HepG2 (cell line): Measurements from ENCODE around the gene SAMD4B. TPM values are rescaled to one million over a fixed set of nuclear protein-coding genes. Genes with fewer than 3 reads are reported as not detected.

Experiments
- ATAC-seq: fragments of 200-7000 bp; cut with Tn5 transposase; 3 replicates; pipeline ENCODE4 v1.9.1; 2020; ENCODE audit warnings: mild to moderate bottlenecking, moderate library complexity
- BruUV-seq: library from RNA; stranded (reverse); fragments of 400-500 nt; replicated peaks from 2 replicates; lab custom pipeline; 2021; lab: Mats Ljungman, UMichigan
- CTCF ChIA-PET: fragments of 300-600 bp; formaldehyde crosslinking; extraction: SDS; loops from one replicate; lab custom pipeline; 2021; ENCODE audit warnings: low total read pairs, inconsistent platforms, low intra/inter-chr PET ratio; lab: Yijun Ruan, JAX
- POLR2A ChIA-PET: fragments of 350-600 bp; sonication (Branson Sonifier 250); formaldehyde crosslinking; loops from one replicate; lab custom pipeline; 2020; ENCODE audit warnings: antibody characterized with exemption, inconsistent platforms; lab: Yijun Ruan, JAX
- DNase-seq: peaks from one replicate; pipeline ENCODE4 v3.0.0-alpha.2; 2015; ENCODE audit warnings: low spot score
- FAIRE-seq: peaks from 3 replicates; lab custom pipeline; 2011; peaks lifted over from hg19 to GRCh38; lab: Jason Lieb, UNC
- H2AFZ ChIP-seq: one replicate; pipeline ENCODE4 v1.6.1; 2011; ENCODE audit warnings: low read length, inconsistent platforms
- H3K27ac ChIP-seq: fragments of 300-600 bp; 3 replicates; pipeline ENCODE4 v1.8.0; 2011; ENCODE audit warnings: mixed run types, mild to moderate bottlenecking, mixed read lengths, low read length, inconsistent platforms; ENCODE audit not compliant: insufficient read depth; ENCODE audit errors: extremely low read length
- H3K27me3 ChIP-seq, 2 experiments: fragments of 200-600 bp in 1 of 2; 2 replicates in 1 of 2; 3 replicates in 1 of 2; pipeline versions ENCODE4 v1.6.0 to v1.8.0; 2011; ENCODE audit warnings: low read length in 2 of 2, mild to moderate bottlenecking in 2 of 2, moderate library complexity in 2 of 2, inconsistent platforms in 1 of 2; ENCODE audit not compliant: insufficient read depth in 2 of 2, control insufficient read depth in 1 of 2
- H3K36me3 ChIP-seq, 2 experiments: fragments of 200-600 bp in 1 of 2; replicated peaks in 1 of 2; 2 replicates in 1 of 2; 3 replicates in 1 of 2; pipeline versions ENCODE4 v1.5.1 to v1.8.0; 2011; ENCODE audit warnings: low read length in 2 of 2, inconsistent platforms in 1 of 2; ENCODE audit not compliant: insufficient read depth in 2 of 2, control insufficient read depth in 1 of 2
- H3K4me1 ChIP-seq: 2 replicates; pipeline ENCODE4 v1.5.1; 2012; ENCODE audit warnings: low read length, inconsistent platforms; ENCODE audit not compliant: insufficient read depth
- H3K4me2 ChIP-seq: 2 replicates; pipeline ENCODE4 v1.6.0; 2011; ENCODE audit warnings: low read depth, low read length, inconsistent platforms
- H3K4me3 ChIP-seq, 3 experiments: fragments of 200-600 bp in 1 of 3; sonication (generic), shearing (Covaris generic) in 1 of 3; replicated peaks in 1 of 3; 2 replicates each; pipeline ENCODE4 v1.5.1; 2011 to 2016; ENCODE audit warnings: low read length in 3 of 3, inconsistent platforms in 2 of 3, low read depth in 2 of 3, mild to moderate bottlenecking in 2 of 3, control low read depth in 1 of 3, mixed read lengths in 1 of 3; ENCODE audit not compliant: insufficient read depth in 1 of 3
- H3K79me2 ChIP-seq: one replicate; pipeline ENCODE4 v1.6.1; 2011; ENCODE audit warnings: low read length, inconsistent platforms; ENCODE audit not compliant: insufficient read depth
- H3K9ac ChIP-seq: 2 replicates; pipeline ENCODE4 v1.6.0; 2011; ENCODE audit warnings: mild to moderate bottlenecking, low read depth, low read length, inconsistent platforms; ENCODE audit not compliant: insufficient read depth
- H3K9me3 ChIP-seq: 2 replicates; pipeline ENCODE4 v1.5.1; 2012; ENCODE audit warnings: mild to moderate bottlenecking, low read length
- H4K20me1 ChIP-seq: 2 replicates; pipeline ENCODE4 v1.6.0; 2011; ENCODE audit warnings: inconsistent platforms, mild to moderate bottlenecking, low read length, moderate library complexity; ENCODE audit not compliant: insufficient read depth
- BHLHE40 ChIP-seq: IDR thresholded peaks from 2 replicates; pipeline ENCODE4 v1.6.1; 2011; ENCODE audit warnings: low read length, improper control_type of control experiment
- CEBPB ChIP-seq: IDR thresholded peaks from 2 replicates; pipeline ENCODE4 v1.6.1; 2011; ENCODE audit warnings: low read depth, low read length, improper control_type of control experiment, borderline replicate concordance
- HCFC1 ChIP-seq: fragments of 150-350 bp; IDR thresholded peaks from 2 replicates; pipeline ENCODE4 v1.6.1; 2014; ENCODE audit warnings: low read depth, low read length
- HNF4A ChIP-seq: sonication (generic); formaldehyde crosslinking; IDR thresholded peaks from 2 replicates; pipeline ENCODE4 v1.4.0; 2020; ENCODE audit warnings: missing genetic modification reagents
- KDM5B ChIP-seq: sonication (generic); formaldehyde crosslinking; IDR thresholded peaks from 2 replicates; pipeline ENCODE4 v1.4.0; 2020; ENCODE audit warnings: missing genetic modification reagents, mild to moderate bottlenecking, borderline replicate concordance
- MIER2 ChIP-seq: IDR thresholded peaks from 2 replicates; pipeline ENCODE4 v1.6.1; 2016; ENCODE audit warnings: missing biosample characterization, missing genetic modification reagents
- PHB2 ChIP-seq: fragments of 450-650 bp; IDR thresholded peaks from 2 replicates; pipeline ENCODE4 v1.6.1; 2018; ENCODE audit not compliant: partially characterized antibody
- SSRP1 ChIP-seq: IDR thresholded peaks from 2 replicates; pipeline ENCODE4 v1.6.1; 2016; ENCODE audit warnings: control low read depth
- ZBTB21 ChIP-seq: sonication (generic); formaldehyde crosslinking; IDR thresholded peaks from 2 replicates; pipeline ENCODE4 v1.4.0; 2020; ENCODE audit warnings: missing genetic modification reagents
- ZEB1 ChIP-seq: IDR thresholded peaks from 2 replicates; pipeline ENCODE4 v1.6.1; 2012; ENCODE audit warnings: mild to moderate bottlenecking, low read depth, inconsistent platforms; ENCODE audit not compliant: insufficient replicate concordance
- WGBS: methylation state at CpG from one replicate; pipeline ENCODE4 v1.1.6; 2017; ENCODE audit warnings: low lambda C conversion rate; 5-methylcytosine and 5-hydroxymethylcytosine counted together
- in situ Hi-C: cut with HindIII; loops from 2 replicates; pipeline ENCODE4 v1.10.0; 2017; ENCODE audit warnings: low pct_unique_long_range_greater_than_20kb; ENCODE audit not compliant: extremely low pct_ligation_motif_present
- intact Hi-C: fragments of 100-400 bp; cut with micrococcal nuclease; formaldehyde crosslinking; loops from one replicate; pipeline ENCODE4 v1.10.0; 2022; ENCODE audit not compliant: unreplicated experiment
- polyA plus RNA-seq, 8 experiments: library from polyadenylated mRNA; depleted of rRNA in 3 of 8; stranded (reverse) in 7 of 8; unstranded in 1 of 8; fragments of >200 nt; fragmentation: Illumina TruSeq in 4 of 8; extraction: Trizol in 4 of 8; gene quantifications; 2 replicates each; pipeline versions ENCODE4 v1.2.1 to v1.2.3, GENCODE V29; 2011 to 2016; ENCODE audit warnings: low read depth in 4 of 8, missing spikeins in 1 of 8, mixed read lengths in 1 of 8; ENCODE audit not compliant: insufficient read depth in 1 of 8
- total RNA-seq, 5 experiments: library from RNA; depleted of rRNA; stranded (reverse); fragments of >200 nt; fragmentation: Illumina TruSeq; extraction: Trizol; gene quantifications; 2 replicates each; pipeline ENCODE4 v1.2.3, GENCODE V29; 2016; ENCODE audit warnings: low read depth in 1 of 5
- TF ChIP-seq, protein P1 (sequence below): IDR thresholded peaks from 2 replicates; pipeline ENCODE4 v1.6.1; 2016; ENCODE audit warnings: missing biosample characterization, missing genetic modification reagents, low read depth
- TF ChIP-seq, protein P2 (sequence below): sonication (generic); formaldehyde crosslinking; IDR thresholded peaks from 2 replicates; pipeline ENCODE4 v1.4.0; 2020; ENCODE audit warnings: mild to moderate bottlenecking, missing genetic modification reagents
- TF ChIP-seq, protein P3 (sequence below): sonication (generic); formaldehyde crosslinking; conservative IDR thresholded peaks from 2 replicates; pipeline ENCODE4 v1.4.0; 2020; ENCODE audit warnings: missing genetic modification reagents
- TF ChIP-seq, protein P4 (sequence below): sonication (generic); formaldehyde crosslinking; IDR thresholded peaks from 2 replicates; pipeline ENCODE4 v1.4.0; 2020; ENCODE audit warnings: missing genetic modification reagents, mild to moderate bottlenecking, borderline replicate concordance

The SAMD4B gene
- total and polyA plus RNA-seq, 2 of the 13 experiments (the other 11 are each of a cell fraction or from before 2014, with no cell fraction given): 26.0 to 31.8 TPM

DNA sequence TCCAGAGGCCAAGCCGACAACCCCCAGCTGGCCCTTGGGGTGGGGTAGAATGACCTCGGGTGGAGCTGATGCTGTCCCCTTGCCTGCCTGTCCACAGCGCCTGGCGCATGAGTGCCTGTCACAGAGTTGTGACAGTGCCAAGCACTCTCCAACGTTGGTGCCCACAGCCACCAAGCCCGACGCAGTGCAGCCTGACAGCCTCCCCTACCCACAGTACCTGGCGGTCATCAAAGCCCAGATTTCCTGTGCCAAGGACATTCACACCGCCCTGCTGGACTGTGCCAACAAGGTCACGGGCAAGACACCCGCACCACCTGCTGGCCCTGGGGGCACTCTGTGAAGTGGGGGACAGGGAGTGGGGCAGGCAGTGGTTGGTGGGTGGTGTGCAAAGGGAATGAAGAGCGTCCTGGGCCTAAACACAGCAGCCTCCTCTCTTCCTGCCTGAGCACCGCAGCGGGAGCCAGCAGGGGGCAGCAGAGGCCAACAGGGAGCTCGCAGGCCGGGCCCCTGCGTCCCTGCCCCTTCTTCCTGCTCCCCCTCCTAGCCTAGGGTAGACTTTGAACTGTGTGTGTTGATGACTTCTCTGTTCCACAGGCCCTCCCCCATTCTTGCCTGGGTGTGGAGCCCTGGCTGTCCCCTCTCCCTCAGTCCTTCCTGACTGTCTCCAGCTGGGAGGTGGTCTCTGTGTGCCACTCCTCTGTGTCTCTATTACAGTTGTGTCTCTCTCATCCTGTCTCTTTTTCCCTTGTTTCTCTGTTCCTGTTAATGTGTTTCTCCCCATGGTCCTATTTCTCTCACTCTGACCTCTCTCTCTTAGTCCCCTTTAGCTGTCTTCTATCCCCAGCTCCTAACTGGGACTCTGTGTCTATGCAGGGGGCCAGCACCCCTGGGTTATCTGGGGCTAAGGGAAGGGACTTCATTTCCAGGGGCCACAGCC, 55.4 kb downstream of the SAMD4B start:
- Histone ChIP-seq H3K27me3 (no peaks in the 10 kb centered on the region), H3K9me3 (no peaks in the 10 kb centered on the region), H3K4me1 (peaks cover 59% of the 10 kb centered on the region), H3K9ac (peak overlapping the region; percentile 85), H3K4me3 (peak overlapping the region; percentile 29 to 57 (median 34)), H3K27ac (peak overlapping the region; percentile 98), H3K4me2 (peak overlapping the region; percentile 88), H3K79me2 (no peaks in the 10 kb centered on the region), H3K36me3 (peaks cover 2 to 11% of the 10 kb centered on the region in 2 experiments; a peak in 3 of 5 replicates), H2AFZ (no peak overlapping the region), H4K20me1 (no peaks in the 10 kb centered on the region)
- ChIA-PET CTCF (interaction anchor here (1.1 to 4.2 kb wide), 2 partner anchors 9 to 14 kb away, joined by 3 to 127 read pairs; partner anchors contain the start of gene PLEKHG2), POLR2A (interaction anchor here (0.5 to 3.4 kb wide), 13 partner anchors 10 to 1620 kb away, joined by 3 to 123 read pairs (median 10); partner anchors contain the start of genes EID2, EID2B, PLEKHG2 and RPS16)
- intact Hi-C loops (loop anchor here (1.0 kb wide), 2 partner anchors 7 to 14 kb away; no protein-coding TSS in a partner anchor), in situ Hi-C loops (no loop called here)
- FAIRE-seq: peak; percentile 92
- BruUV-seq: no TSS peak
- ATAC-seq: peak; percentile 72
- WGBS: 33% methylated on average over 8 of the region's 17 CpGs
- peak; percentile 95 for DNase-seq
- TF ChIP-seq, protein P1, sequence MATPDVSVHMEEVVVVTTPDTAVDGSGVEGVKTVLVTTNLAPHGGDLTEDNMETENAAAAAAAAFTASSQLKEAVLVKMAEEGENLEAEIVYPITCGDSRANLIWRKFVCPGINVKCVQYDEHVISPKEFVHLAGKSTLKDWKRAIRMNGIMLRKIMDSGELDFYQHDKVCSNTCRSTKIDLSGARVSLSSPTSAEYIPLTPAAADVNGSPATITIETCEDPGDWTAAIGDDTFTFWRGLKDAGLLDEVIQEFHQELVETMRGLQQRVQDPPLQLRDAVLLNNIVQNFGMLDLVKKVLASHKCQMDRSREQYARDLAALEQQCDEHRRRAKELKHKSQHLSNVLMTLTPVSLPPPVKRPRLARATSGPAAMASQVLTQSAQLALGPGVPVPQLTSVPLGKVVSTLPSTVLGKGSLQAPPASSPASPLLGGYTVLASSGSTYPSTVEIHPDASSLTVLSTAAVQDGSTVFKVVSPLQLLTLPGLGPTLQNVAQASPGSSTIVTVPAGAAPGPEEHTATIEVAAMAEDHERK (CRISPR knock-in tag): peak; percentile 52; the same call in 1 of the 2 replicates
- TF ChIP-seq, protein P2, sequence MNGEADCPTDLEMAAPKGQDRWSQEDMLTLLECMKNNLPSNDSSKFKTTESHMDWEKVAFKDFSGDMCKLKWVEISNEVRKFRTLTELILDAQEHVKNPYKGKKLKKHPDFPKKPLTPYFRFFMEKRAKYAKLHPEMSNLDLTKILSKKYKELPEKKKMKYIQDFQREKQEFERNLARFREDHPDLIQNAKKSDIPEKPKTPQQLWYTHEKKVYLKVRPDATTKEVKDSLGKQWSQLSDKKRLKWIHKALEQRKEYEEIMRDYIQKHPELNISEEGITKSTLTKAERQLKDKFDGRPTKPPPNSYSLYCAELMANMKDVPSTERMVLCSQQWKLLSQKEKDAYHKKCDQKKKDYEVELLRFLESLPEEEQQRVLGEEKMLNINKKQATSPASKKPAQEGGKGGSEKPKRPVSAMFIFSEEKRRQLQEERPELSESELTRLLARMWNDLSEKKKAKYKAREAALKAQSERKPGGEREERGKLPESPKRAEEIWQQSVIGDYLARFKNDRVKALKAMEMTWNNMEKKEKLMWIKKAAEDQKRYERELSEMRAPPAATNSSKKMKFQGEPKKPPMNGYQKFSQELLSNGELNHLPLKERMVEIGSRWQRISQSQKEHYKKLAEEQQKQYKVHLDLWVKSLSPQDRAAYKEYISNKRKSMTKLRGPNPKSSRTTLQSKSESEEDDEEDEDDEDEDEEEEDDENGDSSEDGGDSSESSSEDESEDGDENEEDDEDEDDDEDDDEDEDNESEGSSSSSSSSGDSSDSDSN: peak; percentile 65
- TF ChIP-seq BHLHE40: 0 out of 2 replicates have a peak, but pooled peaks have one; percentile 30
- TF ChIP-seq, protein P3, sequence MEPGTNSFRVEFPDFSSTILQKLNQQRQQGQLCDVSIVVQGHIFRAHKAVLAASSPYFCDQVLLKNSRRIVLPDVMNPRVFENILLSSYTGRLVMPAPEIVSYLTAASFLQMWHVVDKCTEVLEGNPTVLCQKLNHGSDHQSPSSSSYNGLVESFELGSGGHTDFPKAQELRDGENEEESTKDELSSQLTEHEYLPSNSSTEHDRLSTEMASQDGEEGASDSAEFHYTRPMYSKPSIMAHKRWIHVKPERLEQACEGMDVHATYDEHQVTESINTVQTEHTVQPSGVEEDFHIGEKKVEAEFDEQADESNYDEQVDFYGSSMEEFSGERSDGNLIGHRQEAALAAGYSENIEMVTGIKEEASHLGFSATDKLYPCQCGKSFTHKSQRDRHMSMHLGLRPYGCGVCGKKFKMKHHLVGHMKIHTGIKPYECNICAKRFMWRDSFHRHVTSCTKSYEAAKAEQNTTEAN (CRISPR knock-in tag): no peak
- TF ChIP-seq CEBPB: no peak
- TF ChIP-seq ZBTB21 (CRISPR knock-in tag): no peak
- no peak for TF ChIP-seq PHB2
- peak; percentile 65; the same call in 1 of the 2 replicates for TF ChIP-seq KDM5B (CRISPR knock-in tag)
- 0 out of 2 replicates have a peak, but pooled peaks have one; percentile 31 for TF ChIP-seq HCFC1
- TF ChIP-seq ZEB1: no peak
- TF ChIP-seq SSRP1 (CRISPR knock-in tag): peak; percentile 55; the same call in 1 of the 2 replicates
- TF ChIP-seq MIER2: peak; percentile 57; the same call in 1 of the 2 replicates
- peak; percentile 99 for TF ChIP-seq HNF4A (CRISPR knock-in tag)
- TF ChIP-seq, protein P4, sequence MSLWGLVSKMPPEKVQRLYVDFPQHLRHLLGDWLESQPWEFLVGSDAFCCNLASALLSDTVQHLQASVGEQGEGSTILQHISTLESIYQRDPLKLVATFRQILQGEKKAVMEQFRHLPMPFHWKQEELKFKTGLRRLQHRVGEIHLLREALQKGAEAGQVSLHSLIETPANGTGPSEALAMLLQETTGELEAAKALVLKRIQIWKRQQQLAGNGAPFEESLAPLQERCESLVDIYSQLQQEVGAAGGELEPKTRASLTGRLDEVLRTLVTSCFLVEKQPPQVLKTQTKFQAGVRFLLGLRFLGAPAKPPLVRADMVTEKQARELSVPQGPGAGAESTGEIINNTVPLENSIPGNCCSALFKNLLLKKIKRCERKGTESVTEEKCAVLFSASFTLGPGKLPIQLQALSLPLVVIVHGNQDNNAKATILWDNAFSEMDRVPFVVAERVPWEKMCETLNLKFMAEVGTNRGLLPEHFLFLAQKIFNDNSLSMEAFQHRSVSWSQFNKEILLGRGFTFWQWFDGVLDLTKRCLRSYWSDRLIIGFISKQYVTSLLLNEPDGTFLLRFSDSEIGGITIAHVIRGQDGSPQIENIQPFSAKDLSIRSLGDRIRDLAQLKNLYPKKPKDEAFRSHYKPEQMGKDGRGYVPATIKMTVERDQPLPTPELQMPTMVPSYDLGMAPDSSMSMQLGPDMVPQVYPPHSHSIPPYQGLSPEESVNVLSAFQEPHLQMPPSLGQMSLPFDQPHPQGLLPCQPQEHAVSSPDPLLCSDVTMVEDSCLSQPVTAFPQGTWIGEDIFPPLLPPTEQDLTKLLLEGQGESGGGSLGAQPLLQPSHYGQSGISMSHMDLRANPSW (CRISPR knock-in tag): no peak; the same call in 1 of the 2 replicates
